Measurements from ENCODE around the gene THAP3.
A peak's percentile ranks its signal among the peaks of the same experiment; 100 is the strongest.

The THAP3 gene

GRCh38 chr1:6580593-6581409, 43.9 kb upstream of the THAP3 start:
- TF ChIP-seq CTCF (IDR thresholded peaks at IDR 0.05; ENCODE audit: low read depth, low read length) = no peak
- peak overlapping the region; percentile 82 for H3K4me3 ChIP-seq (ENCODE audit: low read depth, low read length)

- no peak for TF ChIP-seq CTCF (IDR thresholded peaks at IDR 0.05; ENCODE audit: low read depth, low read length)
Measured at GRCh38 chr1:6581561-6582305, 42.9 kb upstream of the THAP3 start.

GRCh38 chr1:6582370-6582769, 42.3 kb upstream of the THAP3 start:
- TF ChIP-seq CTCF (IDR thresholded peaks at IDR 0.05; ENCODE audit: low read depth, low read length) = no peak
- H3K4me3 ChIP-seq (ENCODE audit: low read depth, low read length) = no peak overlapping the region

More at GRCh38 chr1:6581561-6582305, 42.9 kb upstream of the THAP3 start:
- no peak overlapping the region for H3K4me3 ChIP-seq (ENCODE audit: low read depth, low read length)

- H3K4me3 ChIP-seq (ENCODE audit: low read depth, low read length) = no peak overlapping the region
- TF ChIP-seq CTCF (IDR thresholded peaks at IDR 0.05; ENCODE audit: low read depth, low read length) = no peak
Measured at GRCh38 chr1:6584126-6585080, 40.3 kb upstream of the THAP3 start.

GRCh38 chr1:6585081-6585722, 39.5 kb upstream of the THAP3 start:
- H3K4me3 ChIP-seq (ENCODE audit: low read depth, low read length) = no peak overlapping the region
- TF ChIP-seq CTCF (IDR thresholded peaks at IDR 0.05; ENCODE audit: low read depth, low read length) = no peak

- no peak for TF ChIP-seq CTCF (IDR thresholded peaks at IDR 0.05; ENCODE audit: low read depth, low read length)
- H3K4me3 ChIP-seq (ENCODE audit: low read depth, low read length) = no peak overlapping the region
Measured at GRCh38 chr1:6585841-6586240, 38.8 kb upstream of the THAP3 start.

Data from WI38 (cell line).